ENCODE data around the gene BLTP1. TPM values are rescaled to one million over a fixed set of nuclear protein-coding genes. Genes with fewer than 3 reads are reported as not detected.

Gene BLTP1
- total and polyA plus RNA-seq, 2 experiments from 2014 or later = 12.9 to 62.5 TPM

DNA sequence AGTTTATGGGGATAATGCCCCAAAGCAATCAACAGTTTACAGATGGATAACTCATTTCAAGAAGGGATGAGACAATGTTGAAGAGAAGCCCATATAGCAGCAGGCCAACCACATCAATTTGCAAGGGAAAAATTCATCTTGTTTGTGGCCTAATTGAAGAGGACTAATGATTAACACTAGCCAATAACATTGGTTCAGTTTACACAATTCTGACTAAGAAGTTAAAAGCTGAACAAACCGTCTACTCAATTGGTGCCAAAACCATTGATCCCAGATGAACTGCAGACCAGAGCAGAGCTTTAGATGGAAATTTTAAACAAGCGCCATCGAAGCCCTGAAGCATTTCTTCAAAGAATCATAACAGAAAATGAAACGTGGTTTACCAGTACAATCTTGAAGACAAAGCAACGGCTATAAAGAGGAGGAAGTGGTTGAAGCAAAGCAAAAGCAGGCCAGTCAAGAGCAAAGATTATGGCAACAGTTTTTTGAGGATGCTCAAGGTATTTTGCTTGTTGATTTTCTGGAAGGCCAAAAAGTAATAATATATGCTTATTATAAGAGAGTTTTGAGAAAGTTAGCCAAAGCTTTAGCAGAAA is 20.5 kb upstream of the BLTP1 start:
- no peak for TF ChIP-seq ZNF114 (CRISPR knock-in tag; IDR thresholded peaks at IDR 0.05)
- TF ChIP-seq, protein P1, sequence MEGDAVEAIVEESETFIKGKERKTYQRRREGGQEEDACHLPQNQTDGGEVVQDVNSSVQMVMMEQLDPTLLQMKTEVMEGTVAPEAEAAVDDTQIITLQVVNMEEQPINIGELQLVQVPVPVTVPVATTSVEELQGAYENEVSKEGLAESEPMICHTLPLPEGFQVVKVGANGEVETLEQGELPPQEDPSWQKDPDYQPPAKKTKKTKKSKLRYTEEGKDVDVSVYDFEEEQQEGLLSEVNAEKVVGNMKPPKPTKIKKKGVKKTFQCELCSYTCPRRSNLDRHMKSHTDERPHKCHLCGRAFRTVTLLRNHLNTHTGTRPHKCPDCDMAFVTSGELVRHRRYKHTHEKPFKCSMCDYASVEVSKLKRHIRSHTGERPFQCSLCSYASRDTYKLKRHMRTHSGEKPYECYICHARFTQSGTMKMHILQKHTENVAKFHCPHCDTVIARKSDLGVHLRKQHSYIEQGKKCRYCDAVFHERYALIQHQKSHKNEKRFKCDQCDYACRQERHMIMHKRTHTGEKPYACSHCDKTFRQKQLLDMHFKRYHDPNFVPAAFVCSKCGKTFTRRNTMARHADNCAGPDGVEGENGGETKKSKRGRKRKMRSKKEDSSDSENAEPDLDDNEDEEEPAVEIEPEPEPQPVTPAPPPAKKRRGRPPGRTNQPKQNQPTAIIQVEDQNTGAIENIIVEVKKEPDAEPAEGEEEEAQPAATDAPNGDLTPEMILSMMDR (conservative IDR thresholded peaks at IDR 0.05; ENCODE audit: low read depth in 2 of 2) = no peak
- TF ChIP-seq NANOG (IDR thresholded peaks at IDR 0.05; ENCODE audit: borderline replicate concordance) = no peak
- TF ChIP-seq EZH2phosphoT487 (IDR thresholded peaks at IDR 0.05; ENCODE audit: unreplicated experiment) = no peak
- TF ChIP-seq, protein P2, sequence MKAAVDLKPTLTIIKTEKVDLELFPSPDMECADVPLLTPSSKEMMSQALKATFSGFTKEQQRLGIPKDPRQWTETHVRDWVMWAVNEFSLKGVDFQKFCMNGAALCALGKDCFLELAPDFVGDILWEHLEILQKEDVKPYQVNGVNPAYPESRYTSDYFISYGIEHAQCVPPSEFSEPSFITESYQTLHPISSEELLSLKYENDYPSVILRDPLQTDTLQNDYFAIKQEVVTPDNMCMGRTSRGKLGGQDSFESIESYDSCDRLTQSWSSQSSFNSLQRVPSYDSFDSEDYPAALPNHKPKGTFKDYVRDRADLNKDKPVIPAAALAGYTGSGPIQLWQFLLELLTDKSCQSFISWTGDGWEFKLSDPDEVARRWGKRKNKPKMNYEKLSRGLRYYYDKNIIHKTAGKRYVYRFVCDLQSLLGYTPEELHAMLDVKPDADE (IDR thresholded peaks at IDR 0.05) = no peak
- TF ChIP-seq, protein P3, sequence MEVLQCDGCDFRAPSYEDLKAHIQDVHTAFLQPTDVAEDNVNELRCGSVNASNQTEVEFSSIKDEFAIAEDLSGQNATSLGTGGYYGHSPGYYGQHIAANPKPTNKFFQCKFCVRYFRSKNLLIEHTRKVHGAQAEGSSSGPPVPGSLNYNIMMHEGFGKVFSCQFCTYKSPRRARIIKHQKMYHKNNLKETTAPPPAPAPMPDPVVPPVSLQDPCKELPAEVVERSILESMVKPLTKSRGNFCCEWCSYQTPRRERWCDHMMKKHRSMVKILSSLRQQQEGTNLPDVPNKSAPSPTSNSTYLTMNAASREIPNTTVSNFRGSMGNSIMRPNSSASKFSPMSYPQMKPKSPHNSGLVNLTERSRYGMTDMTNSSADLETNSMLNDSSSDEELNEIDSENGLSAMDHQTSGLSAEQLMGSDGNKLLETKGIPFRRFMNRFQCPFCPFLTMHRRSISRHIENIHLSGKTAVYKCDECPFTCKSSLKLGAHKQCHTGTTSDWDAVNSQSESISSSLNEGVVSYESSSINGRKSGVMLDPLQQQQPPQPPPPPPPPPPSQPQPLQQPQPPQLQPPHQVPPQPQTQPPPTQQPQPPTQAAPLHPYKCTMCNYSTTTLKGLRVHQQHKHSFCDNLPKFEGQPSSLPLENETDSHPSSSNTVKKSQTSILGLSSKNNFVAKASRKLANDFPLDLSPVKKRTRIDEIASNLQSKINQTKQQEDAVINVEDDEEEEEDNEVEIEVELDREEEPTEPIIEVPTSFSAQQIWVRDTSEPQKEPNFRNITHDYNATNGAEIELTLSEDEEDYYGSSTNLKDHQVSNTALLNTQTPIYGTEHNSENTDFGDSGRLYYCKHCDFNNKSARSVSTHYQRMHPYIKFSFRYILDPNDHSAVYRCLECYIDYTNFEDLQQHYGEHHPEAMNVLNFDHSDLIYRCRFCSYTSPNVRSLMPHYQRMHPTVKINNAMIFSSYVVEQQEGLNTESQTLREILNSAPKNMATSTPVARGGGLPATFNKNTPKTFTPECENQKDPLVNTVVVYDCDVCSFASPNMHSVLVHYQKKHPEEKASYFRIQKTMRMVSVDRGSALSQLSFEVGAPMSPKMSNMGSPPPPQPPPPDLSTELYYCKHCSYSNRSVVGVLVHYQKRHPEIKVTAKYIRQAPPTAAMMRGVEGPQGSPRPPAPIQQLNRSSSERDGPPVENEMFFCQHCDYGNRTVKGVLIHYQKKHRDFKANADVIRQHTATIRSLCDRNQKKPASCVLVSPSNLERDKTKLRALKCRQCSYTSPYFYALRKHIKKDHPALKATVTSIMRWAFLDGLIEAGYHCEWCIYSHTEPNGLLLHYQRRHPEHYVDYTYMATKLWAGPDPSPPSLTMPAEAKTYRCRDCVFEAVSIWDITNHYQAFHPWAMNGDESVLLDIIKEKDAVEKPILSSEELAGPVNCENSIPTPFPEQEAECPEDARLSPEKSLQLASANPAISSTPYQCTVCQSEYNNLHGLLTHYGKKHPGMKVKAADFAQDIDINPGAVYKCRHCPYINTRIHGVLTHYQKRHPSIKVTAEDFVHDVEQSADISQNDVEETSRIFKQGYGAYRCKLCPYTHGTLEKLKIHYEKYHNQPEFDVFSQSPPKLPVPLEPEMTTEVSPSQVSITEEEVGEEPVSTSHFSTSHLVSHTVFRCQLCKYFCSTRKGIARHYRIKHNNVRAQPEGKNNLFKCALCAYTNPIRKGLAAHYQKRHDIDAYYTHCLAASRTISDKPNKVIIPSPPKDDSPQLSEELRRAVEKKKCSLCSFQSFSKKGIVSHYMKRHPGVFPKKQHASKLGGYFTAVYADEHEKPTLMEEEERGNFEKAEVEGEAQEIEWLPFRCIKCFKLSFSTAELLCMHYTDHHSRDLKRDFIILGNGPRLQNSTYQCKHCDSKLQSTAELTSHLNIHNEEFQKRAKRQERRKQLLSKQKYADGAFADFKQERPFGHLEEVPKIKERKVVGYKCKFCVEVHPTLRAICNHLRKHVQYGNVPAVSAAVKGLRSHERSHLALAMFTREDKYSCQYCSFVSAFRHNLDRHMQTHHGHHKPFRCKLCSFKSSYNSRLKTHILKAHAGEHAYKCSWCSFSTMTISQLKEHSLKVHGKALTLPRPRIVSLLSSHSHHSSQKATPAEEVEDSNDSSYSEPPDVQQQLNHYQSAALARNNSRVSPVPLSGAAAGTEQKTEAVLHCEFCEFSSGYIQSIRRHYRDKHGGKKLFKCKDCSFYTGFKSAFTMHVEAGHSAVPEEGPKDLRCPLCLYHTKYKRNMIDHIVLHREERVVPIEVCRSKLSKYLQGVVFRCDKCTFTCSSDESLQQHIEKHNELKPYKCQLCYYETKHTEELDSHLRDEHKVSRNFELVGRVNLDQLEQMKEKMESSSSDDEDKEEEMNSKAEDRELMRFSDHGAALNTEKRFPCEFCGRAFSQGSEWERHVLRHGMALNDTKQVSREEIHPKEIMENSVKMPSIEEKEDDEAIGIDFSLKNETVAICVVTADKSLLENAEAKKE (CRISPR knock-in tag; IDR thresholded peaks at IDR 0.05) = no peak
- TF ChIP-seq STAT1 (IDR thresholded peaks at IDR 0.05; ENCODE audit: unreplicated experiment) = no peak
- TF ChIP-seq EZH2 (IDR thresholded peaks at IDR 0.05; ENCODE audit: low read depth, unreplicated experiment) = no peak
- no peak for TF ChIP-seq POLR2AphosphoS5 (IDR thresholded peaks at IDR 0.05; ENCODE audit: low read depth)
- TF ChIP-seq, protein P4, sequence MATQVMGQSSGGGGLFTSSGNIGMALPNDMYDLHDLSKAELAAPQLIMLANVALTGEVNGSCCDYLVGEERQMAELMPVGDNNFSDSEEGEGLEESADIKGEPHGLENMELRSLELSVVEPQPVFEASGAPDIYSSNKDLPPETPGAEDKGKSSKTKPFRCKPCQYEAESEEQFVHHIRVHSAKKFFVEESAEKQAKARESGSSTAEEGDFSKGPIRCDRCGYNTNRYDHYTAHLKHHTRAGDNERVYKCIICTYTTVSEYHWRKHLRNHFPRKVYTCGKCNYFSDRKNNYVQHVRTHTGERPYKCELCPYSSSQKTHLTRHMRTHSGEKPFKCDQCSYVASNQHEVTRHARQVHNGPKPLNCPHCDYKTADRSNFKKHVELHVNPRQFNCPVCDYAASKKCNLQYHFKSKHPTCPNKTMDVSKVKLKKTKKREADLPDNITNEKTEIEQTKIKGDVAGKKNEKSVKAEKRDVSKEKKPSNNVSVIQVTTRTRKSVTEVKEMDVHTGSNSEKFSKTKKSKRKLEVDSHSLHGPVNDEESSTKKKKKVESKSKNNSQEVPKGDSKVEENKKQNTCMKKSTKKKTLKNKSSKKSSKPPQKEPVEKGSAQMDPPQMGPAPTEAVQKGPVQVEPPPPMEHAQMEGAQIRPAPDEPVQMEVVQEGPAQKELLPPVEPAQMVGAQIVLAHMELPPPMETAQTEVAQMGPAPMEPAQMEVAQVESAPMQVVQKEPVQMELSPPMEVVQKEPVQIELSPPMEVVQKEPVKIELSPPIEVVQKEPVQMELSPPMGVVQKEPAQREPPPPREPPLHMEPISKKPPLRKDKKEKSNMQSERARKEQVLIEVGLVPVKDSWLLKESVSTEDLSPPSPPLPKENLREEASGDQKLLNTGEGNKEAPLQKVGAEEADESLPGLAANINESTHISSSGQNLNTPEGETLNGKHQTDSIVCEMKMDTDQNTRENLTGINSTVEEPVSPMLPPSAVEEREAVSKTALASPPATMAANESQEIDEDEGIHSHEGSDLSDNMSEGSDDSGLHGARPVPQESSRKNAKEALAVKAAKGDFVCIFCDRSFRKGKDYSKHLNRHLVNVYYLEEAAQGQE (IDR thresholded peaks at IDR 0.05; ENCODE audit: unreplicated experiment) = no peak
- TF ChIP-seq JUNB (IDR thresholded peaks at IDR 0.05; ENCODE audit: unreplicated experiment) = no peak
- no peak for TF ChIP-seq ZNF331 (CRISPR knock-in tag; IDR thresholded peaks at IDR 0.05; ENCODE audit: low read depth)
- TF ChIP-seq CREB1 (CRISPR knock-in tag; IDR thresholded peaks at IDR 0.05; ENCODE audit: low read depth) = no peak
- peak overlapping the region; percentile 90 for H2AFZ ChIP-seq
- no peak overlapping the region for H3K27ac Mint-ChIP-seq

More for the DNA sequence above, 20.5 kb upstream of the BLTP1 start:
- no peaks in the 10 kb centered on the region for H3K36me3 Mint-ChIP-seq (ENCODE audit: low read depth)
- no peaks in the 10 kb centered on the region for H3K36me3 ChIP-seq (ENCODE audit: insufficient read depth)
- no peaks in the 10 kb centered on the region for H3K79me2 ChIP-seq (replicated peaks; ENCODE audit: insufficient read depth)
- H3F3A ChIP-seq (replicated peaks; ENCODE audit: low read depth) = no peaks in the 10 kb centered on the region
- H3K27ac ChIP-seq (ENCODE audit: low read depth) = no peak overlapping the region
- H3K9me2 ChIP-seq (ENCODE audit: insufficient read depth) = no peaks in the 10 kb centered on the region
- H3K4me2 ChIP-seq = no peak overlapping the region
- no peaks in the 10 kb centered on the region for H3K9me3 Mint-ChIP-seq
- DNase-seq (ENCODE audit: low spot score) (no peak), ATAC-seq (no peak)
- H3K4me1 ChIP-seq (ENCODE audit: insufficient read depth) = no peaks in the 10 kb centered on the region
- H4K20me1 ChIP-seq (replicated peaks; ENCODE audit: insufficient read depth) = no peaks in the 10 kb centered on the region
- no peaks in the 10 kb centered on the region for H3K27me3 Mint-ChIP-seq (ENCODE audit: insufficient read depth, low read depth, poor library complexity)
- H3K4me3 ChIP-seq = no peak overlapping the region
- no peaks in the 10 kb centered on the region for H3K4me1 Mint-ChIP-seq
- H3K27me3 ChIP-seq (ENCODE audit: insufficient read depth) = no peaks in the 10 kb centered on the region
- no peak overlapping the region for H3K4me3 Mint-ChIP-seq
